HL-60/S4 treated with retinoic acid at 250 ng/mL for 4 days and 3 days (cell line): ENCODE measurements around the gene BLVRA.

Experiments
- in situ Hi-C: fragments of 300-500 bp; cut with MboI; formaldehyde crosslinking; loops from 2 replicates; pipeline ENCODE4 v1.7.0; 2022; ENCODE audit warnings: low sequenced_read_pairs

Gene BLVRA

GRCh38 chr7:43749383-43749940 is 9.0 kb upstream of the BLVRA start:
- in situ Hi-C loops = no loop called here

GRCh38 chr7:43750016-43750887 is 8.2 kb upstream of the BLVRA start:
- in situ Hi-C loops = no loop called here

- in situ Hi-C loops = no loop called here
Measured at GRCh38 chr7:43752411-43752810, 6.1 kb upstream of the BLVRA start.

GRCh38 chr7:43753271-43753810 is 5.1 kb upstream of the BLVRA start:
- in situ Hi-C loops = no loop called here

- in situ Hi-C loops = no loop called here
Measured at GRCh38 chr7:43753843-43754242, 4.6 kb upstream of the BLVRA start.

- in situ Hi-C loops = no loop called here
Measured at GRCh38 chr7:43754596-43754995, 3.9 kb upstream of the BLVRA start.

- in situ Hi-C loops = no loop called here
Measured at GRCh38 chr7:43756368-43757072, 2.0 kb upstream of the BLVRA start.

GRCh38 chr7:43757073-43757720 is 1.3 kb upstream of the BLVRA start:
- in situ Hi-C loops = no loop called here

GRCh38 chr7:43758822-43759683 is 573 bp downstream of the BLVRA start:
- in situ Hi-C loops = no loop called here

- in situ Hi-C loops = no loop called here
Measured at GRCh38 chr7:43760861-43761260, 2.4 kb downstream of the BLVRA start.

GRCh38 chr7:43761382-43761781 is 2.9 kb downstream of the BLVRA start:
- in situ Hi-C loops = no loop called here

GRCh38 chr7:43761938-43762692 is 3.6 kb downstream of the BLVRA start:
- in situ Hi-C loops = no loop called here

GRCh38 chr7:43763183-43763582 is 4.7 kb downstream of the BLVRA start:
- in situ Hi-C loops = no loop called here

GRCh38 chr7:43764039-43764761 is 5.7 kb downstream of the BLVRA start:
- in situ Hi-C loops = no loop called here

GRCh38 chr7:43764807-43765491 is 6.5 kb downstream of the BLVRA start:
- in situ Hi-C loops = no loop called here

GRCh38 chr7:43766564-43766963 is 8.1 kb downstream of the BLVRA start:
- in situ Hi-C loops = no loop called here

- in situ Hi-C loops = no loop called here
Measured at GRCh38 chr7:43767311-43767710, 8.8 kb downstream of the BLVRA start.

- in situ Hi-C loops = no loop called here
Measured at GRCh38 chr7:43768201-43768886, 9.9 kb downstream of the BLVRA start.
